B cell (primary cell): ENCODE results near the gene CDKN2D.
"Not testable (repeated sequence)": the region's sequence is repeated elsewhere in the genome, so short reads cannot be mapped to it uniquely, and the experiment has no call there.

ENCODE experiments used
- EZH2 ChIP-seq: IDR thresholded peaks from 2 replicates; pipeline ENCODE4 v1.6.1; 2012; ENCODE audit warnings: borderline replicate concordance, low read depth, mild to moderate bottlenecking, moderate library complexity, low read length; ENCODE audit not compliant: insufficient read depth, poor library complexity, severe bottlenecking
- TF ChIP-seq, protein P1 (sequence below): fragments of 200-600 bp; IDR thresholded peaks from one replicate; pipeline ENCODE4 v1.8.0; 2022; ENCODE audit warnings: antibody characterized with exemption, mild to moderate bottlenecking

DNA sequence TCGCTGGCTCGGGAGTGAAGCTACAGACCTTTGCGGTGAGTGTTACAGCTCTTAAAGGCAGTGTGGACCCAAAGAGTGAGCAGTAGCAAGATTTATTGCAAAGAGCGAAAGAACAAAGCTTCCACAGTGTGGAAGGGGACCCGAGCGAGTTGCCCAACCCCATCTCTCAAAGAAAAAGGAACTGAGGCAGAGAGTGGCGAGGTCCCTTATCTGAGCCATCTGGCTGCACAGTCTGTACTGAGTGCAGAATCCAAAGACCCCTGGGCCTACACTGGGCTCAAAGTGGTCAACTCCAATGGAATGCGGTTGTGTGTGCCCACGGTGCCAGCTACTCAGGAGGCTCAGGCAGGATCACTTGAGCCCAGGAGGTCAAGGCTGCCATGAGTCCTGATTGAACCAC is 29.8 kb downstream of the CDKN2D start:
- not testable (repeated sequence) for TF ChIP-seq EZH2
- TF ChIP-seq, protein P1, sequence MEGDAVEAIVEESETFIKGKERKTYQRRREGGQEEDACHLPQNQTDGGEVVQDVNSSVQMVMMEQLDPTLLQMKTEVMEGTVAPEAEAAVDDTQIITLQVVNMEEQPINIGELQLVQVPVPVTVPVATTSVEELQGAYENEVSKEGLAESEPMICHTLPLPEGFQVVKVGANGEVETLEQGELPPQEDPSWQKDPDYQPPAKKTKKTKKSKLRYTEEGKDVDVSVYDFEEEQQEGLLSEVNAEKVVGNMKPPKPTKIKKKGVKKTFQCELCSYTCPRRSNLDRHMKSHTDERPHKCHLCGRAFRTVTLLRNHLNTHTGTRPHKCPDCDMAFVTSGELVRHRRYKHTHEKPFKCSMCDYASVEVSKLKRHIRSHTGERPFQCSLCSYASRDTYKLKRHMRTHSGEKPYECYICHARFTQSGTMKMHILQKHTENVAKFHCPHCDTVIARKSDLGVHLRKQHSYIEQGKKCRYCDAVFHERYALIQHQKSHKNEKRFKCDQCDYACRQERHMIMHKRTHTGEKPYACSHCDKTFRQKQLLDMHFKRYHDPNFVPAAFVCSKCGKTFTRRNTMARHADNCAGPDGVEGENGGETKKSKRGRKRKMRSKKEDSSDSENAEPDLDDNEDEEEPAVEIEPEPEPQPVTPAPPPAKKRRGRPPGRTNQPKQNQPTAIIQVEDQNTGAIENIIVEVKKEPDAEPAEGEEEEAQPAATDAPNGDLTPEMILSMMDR: not testable (repeated sequence)
